Adipocyte (in vitro differentiated cells): Measurements from ENCODE around the gene ROGDI.

Experiments used
- DNase-seq: peaks from one replicate; pipeline ENCODE4 v3.0.0-alpha.2; 2015; ENCODE audit warnings: low read depth
- H3K27me3 ChIP-seq: replicated peaks from 2 replicates; pipeline ENCODE4 v1.7.0; 2013; ENCODE audit warnings: mild to moderate bottlenecking, low read length, moderate library complexity; ENCODE audit not compliant: control insufficient read depth, insufficient read depth
- H3K36me3 ChIP-seq: 2 replicates; pipeline ENCODE4 v1.7.0; 2013; ENCODE audit warnings: low read length, mild to moderate bottlenecking, moderate library complexity; ENCODE audit not compliant: control insufficient read depth, insufficient read depth, severe bottlenecking
- H3K4me1 ChIP-seq: 2 replicates; pipeline ENCODE4 v1.7.0; 2013; ENCODE audit warnings: mild to moderate bottlenecking, low read length, moderate library complexity; ENCODE audit not compliant: control insufficient read depth, insufficient read depth
- H3K4me3 ChIP-seq: 2 replicates; pipeline ENCODE4 v1.7.0; 2013; ENCODE audit warnings: mild to moderate bottlenecking, low read length, moderate library complexity
- H3K9ac ChIP-seq: 2 replicates; pipeline ENCODE4 v1.7.0; 2013; ENCODE audit warnings: mild to moderate bottlenecking, low read length, moderate library complexity
- H3K9me3 ChIP-seq: 2 replicates; pipeline ENCODE4 v1.7.0; 2013; ENCODE audit warnings: mild to moderate bottlenecking, low read length, moderate library complexity; ENCODE audit not compliant: control insufficient read depth

Gene ROGDI

DNA sequence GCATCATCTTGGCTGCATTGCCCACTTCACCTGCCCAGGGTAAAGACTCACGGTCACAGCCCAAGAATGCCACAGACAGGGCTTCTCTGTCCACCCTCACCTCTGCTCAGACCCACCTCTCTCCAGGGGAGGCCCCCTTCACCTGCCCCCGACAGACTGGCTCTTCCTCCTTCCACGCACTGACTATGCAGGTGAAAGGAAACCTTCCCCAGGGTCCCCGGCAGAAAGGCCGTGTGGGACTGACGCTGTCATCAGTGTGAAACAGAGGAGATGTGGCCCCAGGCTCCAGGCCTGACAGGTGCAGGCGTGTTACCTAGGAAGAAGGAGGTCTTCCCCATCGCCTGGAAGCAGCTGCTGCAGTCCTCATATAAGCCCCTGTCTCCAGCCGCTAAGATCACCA, 9.3 kb upstream of the ROGDI start:
- no peaks in the 10 kb centered on the region for H3K4me1 ChIP-seq
- H3K9me3 ChIP-seq = no peaks in the 10 kb centered on the region
- no peak for DNase-seq
- H3K36me3 ChIP-seq = peaks cover 84% of the 10 kb centered on the region
- H3K27me3 ChIP-seq = no peaks in the 10 kb centered on the region
- no peak overlapping the region for H3K9ac ChIP-seq
- H3K4me3 ChIP-seq = no peak overlapping the region

DNA sequence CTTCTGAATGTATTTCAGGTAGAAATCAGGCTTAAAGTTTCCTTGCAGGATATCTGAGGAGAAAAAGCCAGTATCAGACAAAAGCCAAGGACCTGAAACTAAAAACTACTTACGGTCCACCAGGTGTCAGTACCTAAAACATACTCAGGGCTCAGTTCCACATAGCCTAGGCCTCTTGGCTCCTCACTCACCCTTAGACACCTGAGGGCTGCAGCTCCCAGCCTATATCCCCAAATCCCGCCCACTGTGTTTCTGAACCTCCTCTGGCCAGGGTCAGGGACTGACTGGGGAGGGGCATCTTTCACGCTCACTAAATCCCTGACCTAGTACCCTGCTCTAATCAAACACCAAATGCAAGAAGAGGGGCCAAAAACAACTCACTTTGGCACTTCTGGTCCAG, 8.8 kb upstream of the ROGDI start:
- no peaks in the 10 kb centered on the region for H3K27me3 ChIP-seq
- H3K4me3 ChIP-seq = no peak overlapping the region
- H3K9ac ChIP-seq = no peak overlapping the region
- no peaks in the 10 kb centered on the region for H3K9me3 ChIP-seq
- DNase-seq = no peak
- peaks cover 84% of the 10 kb centered on the region for H3K36me3 ChIP-seq
- H3K4me1 ChIP-seq = no peaks in the 10 kb centered on the region

DNA sequence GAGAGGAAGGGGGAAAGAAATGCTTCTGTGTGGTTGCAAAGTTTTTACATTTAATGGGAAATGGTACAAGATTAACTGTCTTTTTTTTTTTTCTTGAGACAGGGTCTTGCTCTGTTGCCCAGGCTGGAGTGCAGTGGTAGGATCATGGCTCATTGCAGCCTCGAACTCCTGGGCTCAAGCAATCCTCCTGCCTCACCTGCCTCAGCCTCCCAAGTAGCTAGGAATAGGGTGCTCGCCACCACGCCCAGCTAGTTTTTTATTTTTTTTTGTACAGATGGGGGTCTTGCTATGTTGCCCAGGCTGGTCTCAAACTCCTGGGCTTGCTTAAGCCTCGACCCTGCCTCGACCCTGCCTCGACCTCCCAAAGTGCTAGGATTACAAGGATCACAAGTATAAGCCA, 3.8 kb upstream of the ROGDI start:
- peaks cover 62% of the 10 kb centered on the region for H3K36me3 ChIP-seq
- DNase-seq = no peak

DNA sequence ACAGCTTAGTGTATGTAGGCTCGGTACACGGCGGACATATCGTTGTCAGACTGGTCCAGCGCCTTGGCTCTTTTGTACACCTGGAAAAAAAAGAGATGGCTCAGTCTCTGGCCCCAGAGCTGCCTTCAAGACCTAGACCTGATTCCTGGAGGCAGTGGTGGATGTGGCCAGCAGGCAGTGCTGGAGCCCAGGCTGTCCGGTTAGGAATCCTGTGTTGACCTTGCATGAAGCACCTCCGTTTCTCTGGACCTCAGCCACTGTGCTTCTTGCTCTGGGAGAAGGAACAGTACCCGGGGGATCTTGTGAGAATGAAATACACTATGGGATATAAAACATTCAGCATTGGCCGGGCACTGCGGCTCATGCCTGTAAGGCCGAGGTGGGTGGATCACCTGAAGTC, 2.8 kb upstream of the ROGDI start:
- Histone ChIP-seq H3K27me3 (no peaks in the 10 kb centered on the region), H3K4me1 (peaks cover 16% of the 10 kb centered on the region), H3K36me3 (peaks cover 52% of the 10 kb centered on the region), H3K9ac (no peak overlapping the region), H3K4me3 (no peak overlapping the region), H3K9me3 (no peaks in the 10 kb centered on the region)
- no peak for DNase-seq

More for the DNA sequence above, 3.8 kb upstream of the ROGDI start:
- H3K4me1 ChIP-seq = peaks cover 16% of the 10 kb centered on the region
- no peaks in the 10 kb centered on the region for H3K27me3 ChIP-seq
- H3K4me3 ChIP-seq = no peak overlapping the region
- H3K9me3 ChIP-seq = no peaks in the 10 kb centered on the region
- no peak overlapping the region for H3K9ac ChIP-seq

DNA sequence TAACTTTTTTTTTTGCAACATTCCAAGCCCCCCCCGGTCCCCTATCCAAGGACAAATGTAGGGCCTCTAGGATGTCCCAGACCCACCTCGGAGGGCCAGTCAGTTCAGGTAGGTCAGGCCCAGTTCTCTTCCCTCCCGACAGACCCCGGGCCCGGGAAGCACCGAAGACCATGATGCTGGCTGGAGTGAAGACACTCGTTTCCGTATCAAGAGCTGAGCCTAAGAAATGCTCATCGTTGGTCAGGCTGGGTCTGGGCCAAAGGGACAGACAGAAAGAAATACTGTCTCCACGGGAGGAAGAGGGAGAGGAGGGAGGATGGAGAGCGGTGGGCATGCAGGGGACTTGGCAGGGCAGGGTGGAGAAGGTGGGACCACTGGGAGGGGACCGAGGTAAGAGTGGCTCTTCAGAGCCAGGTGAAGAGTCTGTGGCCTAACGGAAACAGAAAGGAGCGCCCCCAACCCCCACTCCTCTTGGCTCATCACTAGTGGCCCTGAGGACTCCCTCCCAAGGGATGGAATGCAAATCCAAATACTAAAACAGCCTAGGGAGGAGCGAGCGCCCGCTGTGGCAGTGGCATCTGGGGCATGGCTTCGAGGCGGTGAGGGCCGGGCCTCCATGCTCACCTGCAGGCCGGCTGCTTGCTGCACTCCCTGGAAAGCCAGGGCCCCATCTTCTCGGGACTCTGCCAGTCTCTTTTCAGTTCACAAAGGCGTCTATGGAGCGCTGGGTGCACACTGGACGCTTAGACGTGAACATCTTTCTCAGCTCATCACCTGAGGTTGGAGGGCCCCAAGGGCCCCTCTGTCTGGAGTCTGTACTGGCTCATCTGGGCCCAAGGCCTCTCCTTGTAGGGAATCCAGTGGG, 1.7 kb upstream of the ROGDI start:
- no peaks in the 10 kb centered on the region for H3K27me3 ChIP-seq
- peaks cover 43% of the 10 kb centered on the region for H3K36me3 ChIP-seq
- no peaks in the 10 kb centered on the region for H3K9me3 ChIP-seq
- peaks cover 16% of the 10 kb centered on the region for H3K4me1 ChIP-seq
- DNase-seq = no peak
- no peak overlapping the region for H3K9ac ChIP-seq
- H3K4me3 ChIP-seq = no peak overlapping the region

DNA sequence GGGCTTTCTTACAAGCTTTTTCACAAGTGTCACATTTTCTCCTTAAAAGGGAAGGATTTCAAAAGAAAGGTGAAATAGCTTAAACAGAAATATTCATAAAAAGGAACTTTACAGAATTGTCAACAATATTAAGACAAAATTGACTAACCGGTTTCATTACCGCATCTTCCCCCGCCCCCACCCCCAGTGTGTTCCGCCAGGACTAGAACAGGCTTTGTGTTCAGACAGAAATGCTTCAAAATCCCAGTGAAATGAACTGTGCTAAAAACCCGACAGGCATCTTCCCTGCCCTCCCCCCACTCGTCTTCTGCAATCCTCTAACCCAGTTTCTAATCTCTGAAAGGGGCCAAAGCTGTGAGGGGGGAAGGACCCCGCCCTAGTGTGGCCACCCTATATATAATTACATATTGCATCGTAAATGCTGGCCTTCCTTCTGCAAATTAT, 990 bp upstream of the ROGDI start:
- Histone ChIP-seq H3K27me3 (no peaks in the 10 kb centered on the region), H3K4me1 (peaks cover 16% of the 10 kb centered on the region), H3K4me3 (peak overlapping the region; percentile 84), H3K36me3 (peaks cover 37% of the 10 kb centered on the region), H3K9ac (peak overlapping the region; percentile 86), H3K9me3 (no peaks in the 10 kb centered on the region)
- DNase-seq = peak; percentile 3

DNA sequence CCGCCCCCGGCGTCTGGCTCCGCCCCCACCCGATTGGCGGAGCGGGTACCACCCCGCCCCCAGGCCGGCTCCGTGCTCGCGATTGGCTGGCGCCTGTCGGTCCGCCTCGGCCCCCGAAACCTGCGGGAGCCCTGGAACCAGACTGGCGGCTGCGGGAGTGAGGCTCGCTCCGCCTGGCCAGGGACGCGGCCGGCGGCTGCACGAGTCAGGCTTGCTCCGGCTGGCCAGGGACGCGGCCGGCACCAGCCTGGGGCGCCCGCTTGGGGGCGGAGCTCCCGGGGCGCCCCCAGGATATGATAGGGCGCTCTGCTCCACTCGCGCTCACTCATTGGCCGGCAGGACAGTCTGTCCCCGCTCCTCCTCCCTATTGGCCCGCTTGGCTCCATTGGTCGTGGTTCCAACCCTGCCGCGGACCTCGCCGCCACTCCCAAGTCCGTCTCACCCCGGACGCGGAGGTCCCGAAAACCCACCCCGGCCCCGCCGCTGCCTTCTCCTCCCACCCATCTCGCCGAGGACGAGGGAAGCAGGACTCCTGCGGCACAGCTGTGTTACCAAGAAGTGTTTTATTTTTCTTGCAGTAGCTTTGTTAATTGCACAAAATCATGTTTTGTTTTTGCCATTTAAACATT, 340 bp upstream of the ROGDI start:
- Histone ChIP-seq H3K9me3 (no peaks in the 10 kb centered on the region), H3K9ac (peak overlapping the region; percentile 86), H3K27me3 (no peaks in the 10 kb centered on the region), H3K36me3 (peaks cover 31% of the 10 kb centered on the region), H3K4me3 (peak overlapping the region; percentile 84), H3K4me1 (peaks cover 16% of the 10 kb centered on the region)
- peak; percentile 98 for DNase-seq

DNA sequence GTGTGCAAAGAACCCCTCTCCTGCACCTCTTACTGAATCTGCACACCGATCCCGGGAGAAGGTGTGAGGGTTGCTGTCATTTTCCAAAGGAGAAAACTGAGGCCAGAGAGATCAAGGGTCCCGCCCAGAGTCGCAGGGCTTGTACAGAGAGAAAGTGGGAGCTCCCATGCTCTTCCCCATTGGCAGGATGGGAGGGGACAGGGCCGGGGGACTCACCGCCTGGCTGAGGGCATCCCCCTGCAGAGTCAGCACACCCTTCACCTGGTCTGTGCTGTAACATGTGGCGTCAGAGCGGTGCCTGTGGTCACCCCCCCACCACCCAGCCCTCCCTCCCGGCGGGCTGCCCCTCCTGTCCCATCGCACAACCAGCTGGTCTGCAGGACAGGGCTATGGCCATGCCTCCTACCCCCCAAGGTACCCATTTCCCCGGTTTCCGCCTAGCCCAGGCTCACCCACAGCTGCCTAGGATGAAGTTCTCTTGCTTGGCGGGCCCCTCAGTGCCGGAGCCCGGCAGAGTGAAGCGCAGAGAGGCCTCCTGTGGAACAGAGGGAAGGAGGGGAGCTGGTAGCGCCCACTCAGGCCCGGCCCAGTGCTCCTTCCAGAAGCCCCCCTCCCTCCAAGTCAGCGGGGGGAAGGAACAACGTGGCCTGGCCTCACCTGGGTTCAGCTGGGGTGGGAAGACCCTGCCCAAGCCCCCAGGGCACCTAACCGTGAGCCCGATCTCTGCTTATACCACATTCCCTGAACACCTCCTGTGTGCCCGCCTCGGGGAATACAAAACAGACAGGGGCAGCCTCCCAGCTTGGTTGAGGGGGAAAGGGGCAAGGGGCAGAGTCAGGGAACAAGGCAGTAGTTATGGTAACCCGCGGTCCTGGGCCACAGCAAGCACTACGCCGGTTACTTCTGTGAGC, 1.1 kb downstream of the ROGDI start:
- H3K36me3 ChIP-seq = peaks cover 21% of the 10 kb centered on the region
- peaks cover 16% of the 10 kb centered on the region for H3K4me1 ChIP-seq
- no peak for DNase-seq
- H3K4me3 ChIP-seq = peak overlapping the region; percentile 84
- no peaks in the 10 kb centered on the region for H3K27me3 ChIP-seq
- H3K9ac ChIP-seq = peak overlapping the region; percentile 86
- no peaks in the 10 kb centered on the region for H3K9me3 ChIP-seq

DNA sequence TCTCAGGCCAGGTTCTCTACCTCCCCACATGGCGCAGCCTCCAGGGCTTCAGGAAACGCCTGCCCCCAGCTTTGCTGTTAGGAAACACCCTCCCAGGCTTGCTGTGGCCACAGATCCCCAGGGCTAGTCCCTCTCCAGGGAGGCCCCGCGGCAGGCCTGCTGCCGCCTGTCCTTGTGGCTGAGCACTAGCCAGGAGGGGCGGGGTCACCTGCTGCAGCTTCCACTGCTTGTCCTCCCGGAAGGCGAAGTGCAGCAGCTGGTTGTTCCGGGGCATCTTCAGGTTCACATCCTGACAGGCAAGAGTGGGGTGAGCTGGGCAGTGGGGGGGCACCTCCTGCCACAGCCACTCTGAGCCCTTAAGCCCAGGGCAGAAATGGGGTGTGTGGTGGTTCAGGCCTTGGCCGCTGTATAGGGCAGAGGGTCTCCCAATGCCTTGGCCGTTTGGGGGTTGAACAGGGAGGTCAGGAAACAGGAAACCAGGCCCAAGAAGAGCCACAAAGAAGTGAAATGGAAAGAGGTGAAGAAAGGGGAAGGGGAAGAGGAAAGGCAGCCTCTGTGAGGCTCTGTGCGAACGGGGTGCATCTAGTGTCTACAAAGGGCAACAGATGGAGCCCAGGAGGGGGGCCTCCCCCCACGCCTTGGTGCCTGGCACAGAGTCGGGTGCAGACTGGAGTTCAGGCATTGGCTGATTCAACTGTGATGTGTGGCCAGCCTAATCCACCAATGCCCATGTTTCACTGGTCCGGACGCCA, 2.0 kb downstream of the ROGDI start:
- no peak overlapping the region for H3K4me3 ChIP-seq
- H3K9ac ChIP-seq = no peak overlapping the region
- DNase-seq = no peak
- H3K36me3 ChIP-seq = peaks cover 13% of the 10 kb centered on the region
- peaks cover 16% of the 10 kb centered on the region for H3K4me1 ChIP-seq
- no peaks in the 10 kb centered on the region for H3K27me3 ChIP-seq
- no peaks in the 10 kb centered on the region for H3K9me3 ChIP-seq

DNA sequence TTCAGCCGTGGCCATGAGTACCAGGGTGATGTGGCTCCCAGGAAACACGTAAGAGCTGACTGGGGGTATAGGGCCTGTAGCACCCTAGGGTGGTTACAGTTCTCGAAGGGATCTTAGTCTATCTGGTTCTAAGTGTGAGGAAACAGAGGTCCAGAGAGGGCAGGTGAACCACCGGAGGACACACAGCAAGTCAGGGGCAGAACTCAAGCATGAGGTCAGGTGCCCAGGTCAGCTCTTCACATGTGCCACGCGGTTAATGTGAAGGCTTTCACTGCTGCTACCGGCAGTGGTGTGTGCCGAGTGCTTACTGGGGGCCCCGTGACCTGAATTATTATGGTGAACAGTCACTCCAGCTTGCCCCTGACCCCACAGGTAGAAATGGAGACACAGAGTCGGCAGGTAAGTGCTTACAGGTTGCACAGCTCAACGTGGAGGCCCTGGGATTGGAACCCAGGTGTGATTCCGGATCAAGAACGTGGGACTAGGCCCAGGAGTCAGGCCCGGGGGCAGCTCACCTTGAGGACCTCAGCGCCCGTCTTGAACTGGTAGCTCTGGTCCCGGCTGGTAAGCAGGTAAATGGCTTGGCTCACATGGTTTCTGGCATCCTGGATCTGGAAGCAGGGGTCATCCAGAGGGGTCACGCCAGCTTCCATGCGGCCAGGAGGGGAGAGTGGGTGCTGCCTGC, 3.1 kb downstream of the ROGDI start:
- H3K9me3 ChIP-seq = no peaks in the 10 kb centered on the region
- H3K36me3 ChIP-seq = peaks cover 2% of the 10 kb centered on the region
- H3K4me1 ChIP-seq = peaks cover 16% of the 10 kb centered on the region
- no peak overlapping the region for H3K4me3 ChIP-seq
- H3K27me3 ChIP-seq = no peaks in the 10 kb centered on the region
- no peak for DNase-seq
- no peak overlapping the region for H3K9ac ChIP-seq
